Activated naive CD8-positive, alpha-beta T cell treated with anti-CD3 and anti-CD28 coated beads for 36 hours (primary cell): ENCODE measurements around the gene TRIM15. TPM values are rescaled to one million over a fixed set of nuclear protein-coding genes. Genes with fewer than 3 reads are reported as not detected.
"Not testable (repeated sequence)": the region's sequence is repeated elsewhere in the genome, so short reads cannot be mapped to it uniquely, and the experiment has no call there.

Experiments
- DNase-seq: peaks from one replicate; pipeline ENCODE4 v3.0.0; 2021
- H3K27ac Mint-ChIP-seq: one replicate; pipeline ENCODE4 v1.8.0; 2022; ENCODE audit warnings: mild to moderate bottlenecking, moderate library complexity, mixed read lengths
- H3K27me3 Mint-ChIP-seq: one replicate; pipeline ENCODE4 v1.8.0; 2022; ENCODE audit warnings: mild to moderate bottlenecking, mixed read lengths
- H3K36me3 Mint-ChIP-seq: one replicate; pipeline ENCODE4 v1.8.0; 2021; ENCODE audit warnings: mild to moderate bottlenecking, mixed read lengths
- H3K4me1 Mint-ChIP-seq: one replicate; pipeline ENCODE4 v1.8.0; 2021; ENCODE audit warnings: mixed read lengths
- H3K4me3 Mint-ChIP-seq: one replicate; pipeline ENCODE4 v1.8.0; 2022; ENCODE audit warnings: mild to moderate bottlenecking, moderate library complexity, mixed read lengths
- H3K9me3 Mint-ChIP-seq: one replicate; pipeline ENCODE4 v1.8.0; 2022; ENCODE audit warnings: mixed read lengths
- total RNA-seq, 2 experiments: library from RNA; stranded (reverse); gene quantifications; one replicate each; pipeline ENCODE4 v1.2.3, GENCODE V29; 2021

TRIM15 gene
- total RNA-seq, 2 experiments from 2014 or later, result 0.29 TPM; not detected in 1

DNA sequence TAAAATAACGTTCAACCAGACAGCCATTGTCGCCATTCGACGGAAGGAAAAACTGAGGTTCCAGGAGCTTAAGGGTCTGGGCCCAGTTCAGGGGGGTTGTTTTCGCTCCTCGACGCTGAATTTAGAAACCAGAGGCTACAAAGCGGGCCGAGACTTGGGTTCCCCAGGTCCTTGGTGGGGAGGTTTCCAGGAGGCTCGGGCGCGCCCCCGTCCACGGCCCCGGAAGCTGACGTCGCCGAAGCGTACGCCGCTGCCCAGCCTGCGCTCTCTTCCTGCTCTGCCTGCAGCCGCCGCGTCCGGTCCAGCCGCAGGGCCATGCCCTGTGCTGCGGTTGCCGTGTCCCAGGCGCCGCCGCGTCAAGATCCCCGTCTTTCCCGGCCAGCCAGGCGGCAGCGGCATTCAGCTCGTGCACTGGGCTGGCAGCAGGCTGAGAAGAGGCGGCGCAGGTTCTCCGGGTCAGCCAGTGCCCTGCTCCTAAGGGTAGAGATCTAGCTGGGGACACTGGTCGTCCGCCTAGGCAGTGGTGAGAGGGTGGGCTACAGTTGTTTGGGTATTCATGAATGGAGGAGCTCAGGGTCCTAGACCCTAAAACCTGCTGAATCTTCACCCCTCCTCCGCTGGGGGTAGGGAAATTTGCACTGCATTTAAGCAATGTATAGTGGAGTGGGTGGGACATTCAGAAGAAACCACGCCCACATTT, 50.8 kb downstream of the TRIM15 start:
- Mint-ChIP-seq H3K36me3 (peaks cover 22% of the 10 kb centered on the region), H3K9me3 (no peaks in the 10 kb centered on the region), H3K4me1 (peaks cover 37% of the 10 kb centered on the region), H3K27ac (peak overlapping the region; percentile 99), H3K4me3 (peak overlapping the region; percentile 98), H3K27me3 (no peaks in the 10 kb centered on the region)
- peak; percentile 81 for DNase-seq

DNA sequence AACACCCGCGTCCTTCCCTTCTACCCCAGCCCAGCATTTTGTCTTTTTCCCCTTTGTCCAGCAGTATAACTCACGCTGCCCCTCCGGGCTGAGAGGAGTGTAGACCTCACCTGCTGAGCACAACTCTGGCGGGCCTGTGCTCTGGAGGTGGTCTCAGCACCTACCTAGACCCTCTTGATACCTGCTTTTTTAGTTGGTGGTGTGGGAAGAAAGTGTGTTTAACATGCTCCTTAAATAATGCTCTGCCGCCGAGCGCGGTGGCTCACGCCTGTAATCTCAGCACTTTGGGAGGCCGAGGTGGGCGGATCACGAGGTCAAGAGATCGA, 51.3 kb downstream of the TRIM15 start:
- Mint-ChIP-seq H3K27ac (peak overlapping the region; percentile 99), H3K4me1 (peaks cover 39% of the 10 kb centered on the region), H3K27me3 (no peaks in the 10 kb centered on the region)

DNA sequence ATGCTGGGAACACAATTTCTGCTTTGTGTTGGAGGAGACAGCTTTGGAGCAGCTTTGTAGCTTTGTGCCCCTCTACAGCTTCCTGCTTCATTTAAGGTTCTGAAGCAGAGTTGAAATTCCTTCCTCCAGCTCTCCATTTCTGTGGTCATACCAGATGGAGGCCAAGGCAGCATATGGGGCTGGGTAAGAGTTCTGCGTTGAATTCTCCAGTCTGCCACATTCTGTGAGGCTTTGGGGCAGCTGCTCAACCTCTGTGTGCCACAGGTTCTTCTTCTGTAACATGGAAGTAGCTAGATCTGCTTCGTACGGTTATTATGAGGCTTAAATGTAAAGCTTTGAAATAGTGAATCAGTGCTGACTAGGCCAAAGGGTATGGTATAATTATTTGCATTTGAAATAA, 52.8 kb downstream of the TRIM15 start:
- no peak overlapping the region for H3K27ac Mint-ChIP-seq
- no peak for DNase-seq
- H3K36me3 Mint-ChIP-seq, result peaks cover 12% of the 10 kb centered on the region
- H3K4me1 Mint-ChIP-seq, result peaks cover 29% of the 10 kb centered on the region
- no peaks in the 10 kb centered on the region for H3K27me3 Mint-ChIP-seq
- no peaks in the 10 kb centered on the region for H3K9me3 Mint-ChIP-seq
- H3K4me3 Mint-ChIP-seq, result no peak overlapping the region

More for the DNA sequence above, 51.3 kb downstream of the TRIM15 start:
- Mint-ChIP-seq H3K36me3 (peaks cover 21% of the 10 kb centered on the region), H3K9me3 (no peaks in the 10 kb centered on the region), H3K4me3 (peak overlapping the region; percentile 98)
- DNase-seq, result no peak

DNA sequence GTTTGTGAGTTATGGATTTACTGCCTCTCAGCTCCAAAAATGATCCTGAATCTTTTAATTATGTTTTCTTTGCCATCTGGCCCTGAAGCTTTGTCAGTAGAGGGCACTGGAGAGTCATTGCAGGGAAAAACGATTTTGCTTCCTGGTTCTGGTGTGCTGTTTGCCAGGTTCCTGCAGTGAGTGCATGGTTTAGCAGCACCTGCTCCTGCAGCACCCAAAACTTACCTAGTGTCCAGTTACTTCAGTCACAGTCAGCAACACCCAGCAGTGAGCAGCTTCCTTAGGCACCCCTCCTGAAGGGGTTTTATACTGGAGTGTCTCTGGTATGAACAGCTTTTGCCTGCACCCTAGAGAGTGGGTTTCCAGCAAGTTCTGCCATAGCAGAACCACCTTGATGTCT, 55.9 kb downstream of the TRIM15 start:
- no peaks in the 10 kb centered on the region for H3K27me3 Mint-ChIP-seq
- peak; percentile 46 for DNase-seq
- no peak overlapping the region for H3K4me3 Mint-ChIP-seq
- peaks cover 10% of the 10 kb centered on the region for H3K36me3 Mint-ChIP-seq
- H3K9me3 Mint-ChIP-seq, result peaks cover 13% of the 10 kb centered on the region
- H3K27ac Mint-ChIP-seq, result no peak overlapping the region
- H3K4me1 Mint-ChIP-seq, result peaks cover 15% of the 10 kb centered on the region

DNA sequence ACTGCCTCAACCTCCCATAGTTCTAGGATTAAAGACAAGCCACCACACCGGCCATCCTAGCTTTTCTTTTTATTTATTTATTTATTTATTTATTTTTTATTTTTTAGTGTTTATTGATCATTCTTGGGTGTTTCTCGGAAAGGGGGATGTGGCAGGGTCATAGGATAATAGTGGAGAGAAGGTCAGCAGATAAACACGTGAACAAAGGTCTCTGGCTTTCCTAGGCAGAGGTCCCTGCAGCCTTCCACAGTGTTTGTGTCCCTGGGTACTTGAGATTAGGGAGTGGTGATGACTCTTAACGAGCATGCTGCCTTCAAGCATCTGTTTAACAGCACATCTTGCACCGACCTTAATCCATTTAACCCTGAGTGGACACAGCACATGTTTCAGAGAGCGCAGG, 58.0 kb downstream of the TRIM15 start:
- H3K9me3 Mint-ChIP-seq, result peaks cover 13% of the 10 kb centered on the region
- peaks cover 10% of the 10 kb centered on the region for H3K36me3 Mint-ChIP-seq
- not testable (repeated sequence) for DNase-seq, H3K4me1 Mint-ChIP-seq, H3K4me3 Mint-ChIP-seq, H3K27me3 Mint-ChIP-seq, H3K27ac Mint-ChIP-seq

DNA sequence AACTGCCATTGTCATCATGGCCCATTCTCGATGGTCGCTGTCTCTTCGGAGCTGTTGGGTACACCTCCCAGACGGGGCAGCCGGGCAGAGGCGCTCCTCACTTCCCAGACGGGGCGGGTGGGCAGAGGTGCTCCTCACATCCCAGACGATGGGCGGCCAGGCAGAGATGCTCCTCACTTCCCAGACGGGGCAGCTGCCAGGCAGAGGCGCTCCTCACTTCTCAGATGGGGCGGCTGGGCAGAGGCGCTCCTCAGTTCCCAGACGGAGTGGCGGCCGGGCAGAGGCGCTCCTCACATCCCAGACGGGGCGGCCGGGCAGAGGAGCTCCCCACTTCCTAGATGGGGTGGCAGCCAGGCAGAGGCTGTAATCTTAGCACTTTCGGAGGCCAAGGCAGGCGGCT, 58.6 kb downstream of the TRIM15 start:
- not testable (repeated sequence) for H3K4me3 Mint-ChIP-seq, H3K4me1 Mint-ChIP-seq, DNase-seq, H3K27ac Mint-ChIP-seq, H3K27me3 Mint-ChIP-seq
- H3K9me3 Mint-ChIP-seq, result peaks cover 13% of the 10 kb centered on the region
- H3K36me3 Mint-ChIP-seq, result peaks cover 10% of the 10 kb centered on the region

Other genes with a start within 250 kb of the TRIM15 start
- gene HLA-A, start 221.0 kb upstream of the TRIM15 start, total RNA-seq, result 1,000 to 10,000 TPM; 1,111 to 1,119 TPM
- 10 to 100 TPM; 45.3 to 50.6 TPM for gene POLR1H, start 102.3 kb upstream of the TRIM15 start, total RNA-seq
- gene PPP1R11, start 96.3 kb upstream of the TRIM15 start, total RNA-seq, result 10 to 100 TPM; 37.4 to 39.8 TPM
- gene RNF39, start 87.8 kb upstream of the TRIM15 start, total RNA-seq, result not detected
- gene TRIM31, start 50.5 kb upstream of the TRIM15 start, total RNA-seq, result not detected
- not detected for gene TRIM40, start 27.4 kb upstream of the TRIM15 start, total RNA-seq
- gene TRIM10, start 2.3 kb upstream of the TRIM15 start, total RNA-seq, result not detected
- gene TRIM26, start 49.9 kb downstream of the TRIM15 start, total RNA-seq, result 10 to 100 TPM; 68.6 to 70.2 TPM
- gene TRIM39, start 163.4 kb downstream of the TRIM15 start, total RNA-seq, result 10 to 100 TPM; 26.2 to 29.2 TPM
- gene RPP21, start 181.6 kb downstream of the TRIM15 start, total RNA-seq, result 10 to 100 TPM; 42.2 to 46.5 TPM